H1 (cell line): ENCODE results near the gene MRM2. TPM values are rescaled to one million over a fixed set of nuclear protein-coding genes. Genes with fewer than 3 reads are reported as not detected.
A peak's percentile ranks its signal among the peaks of the same experiment; 100 is the strongest.

Experiments
- CTCF ChIA-PET: fragments of 300-600 bp; sonication (Branson Sonifier 250); formaldehyde crosslinking; loops from one replicate; lab custom pipeline; 2021; ENCODE audit not compliant: partially characterized antibody; lab: Charles Lee
- POLR2A ChIA-PET: fragments of 300-600 bp; sonication (Branson Sonifier 250); formaldehyde crosslinking; loops from one replicate; lab custom pipeline; 2021; ENCODE audit warnings: inconsistent platforms; ENCODE audit not compliant: partially characterized antibody; lab: Charles Lee
- DNase-seq, 2 experiments: peaks; one replicate each; pipeline versions ENCODE4 v3.0.0 to v3.0.0-alpha.2; 2010 to 2022; ENCODE audit warnings: low spot score in 2 of 2, low read depth in 1 of 2, mixed read lengths in 1 of 2
- FAIRE-seq: peaks from 2 replicates; lab custom pipeline; 2011; peaks lifted over from hg19 to GRCh38; lab: Jason Lieb, UNC
- H2AFZ ChIP-seq: 2 replicates; pipeline ENCODE4 v1.8.1; 2012; ENCODE audit warnings: low read length, inconsistent platforms
- H2AK5ac ChIP-seq: 2 replicates; pipeline ENCODE4 v1.6.1; 2013; ENCODE audit warnings: low read depth, low read length
- H2BK120ac ChIP-seq: replicated peaks from 2 replicates; pipeline ENCODE3; 2013; ENCODE audit warnings: low read depth, low read length, inconsistent platforms
- H2BK12ac ChIP-seq: 2 replicates; pipeline ENCODE4 v1.6.1; 2013; ENCODE audit warnings: low read depth, low read length
- H2BK15ac ChIP-seq: 2 replicates; pipeline ENCODE4 v1.6.1; 2013; ENCODE audit warnings: low read length
- H2BK20ac ChIP-seq: 2 replicates; pipeline ENCODE4 v1.6.1; 2013; ENCODE audit warnings: low read length
- H2BK5ac ChIP-seq: 2 replicates; pipeline ENCODE4 v1.6.1; 2013; ENCODE audit warnings: low read depth, low read length
- H3K14ac ChIP-seq: 2 replicates; pipeline ENCODE4 v1.6.1; 2013; ENCODE audit warnings: inconsistent platforms; ENCODE audit not compliant: insufficient read length
- H3K18ac ChIP-seq: 2 replicates; pipeline ENCODE4 v1.6.1; 2013; ENCODE audit warnings: low read length; ENCODE audit errors: extremely low read depth
- H3K23ac ChIP-seq: 2 replicates; pipeline ENCODE4 v1.6.1; 2013; ENCODE audit warnings: inconsistent platforms; ENCODE audit not compliant: insufficient read length
- H3K23me2 ChIP-seq: 2 replicates; pipeline ENCODE4 v1.6.1; 2013; ENCODE audit warnings: low read depth, low read length
- H3K27ac ChIP-seq: 2 replicates; pipeline ENCODE4 v1.6.1; 2011; ENCODE audit warnings: low read depth, low read length, inconsistent platforms
- H3K27me3 ChIP-seq, 4 experiments: replicated peaks in 1 of 4; 1 replicate in 1 of 4; 2 replicates in 3 of 4; pipeline versions ENCODE4 v1.6.1 to v1.8.1; 2011 to 2013; ENCODE audit warnings: low read length in 3 of 4, mild to moderate bottlenecking in 3 of 4, inconsistent platforms in 2 of 4, mixed read lengths in 2 of 4, moderate library complexity in 1 of 4; ENCODE audit not compliant: control insufficient read depth in 3 of 4, insufficient read depth in 3 of 4; ENCODE audit errors: extremely low read depth in 1 of 4
- H3K36me3 ChIP-seq, 4 experiments: 2 replicates each; pipeline versions ENCODE4 v1.6.1 to v1.8.1; 2011 to 2013; ENCODE audit warnings: mild to moderate bottlenecking in 4 of 4, low read length in 3 of 4, moderate library complexity in 2 of 4, control low read depth in 1 of 4, inconsistent platforms in 1 of 4; ENCODE audit not compliant: insufficient read depth in 4 of 4, control insufficient read depth in 2 of 4
- H3K4ac ChIP-seq: replicated peaks from 2 replicates; pipeline ENCODE3; 2013; ENCODE audit warnings: low read length, low read depth, mixed read lengths, inconsistent platforms; ENCODE audit not compliant: insufficient read length
- H3K4me1 ChIP-seq, 4 experiments: replicated peaks in 1 of 4; 1 replicate in 1 of 4; 2 replicates in 3 of 4; pipeline versions ENCODE4 v1.6.1 to v1.8.1; 2011 to 2013; ENCODE audit warnings: low read length in 3 of 4, inconsistent platforms in 2 of 4, mixed read lengths in 1 of 4; ENCODE audit not compliant: insufficient read depth in 4 of 4, control insufficient read depth in 3 of 4
- H3K4me2 ChIP-seq, 2 experiments: 2 replicates each; pipeline versions ENCODE4 v1.6.1 to v1.8.1; 2011 to 2013; ENCODE audit warnings: low read depth in 2 of 2, low read length in 2 of 2, control low read depth in 1 of 2, inconsistent platforms in 1 of 2, mild to moderate bottlenecking in 1 of 2; ENCODE audit not compliant: insufficient read depth in 1 of 2
- H3K4me3 ChIP-seq, 4 experiments: fragments of 200-600, 300-600 bp in 1 of 4; sonication (generic), shearing (Covaris generic), sonication (Bioruptor Twin) in 1 of 4; 2 replicates each; pipeline versions ENCODE4 v1.5.1 to v1.8.1; 2011 to 2016; ENCODE audit warnings: low read length in 4 of 4, low read depth in 3 of 4, control low read depth in 2 of 4, inconsistent platforms in 2 of 4, mild to moderate bottlenecking in 2 of 4, mixed read lengths in 1 of 4, moderate library complexity in 1 of 4; ENCODE audit not compliant: insufficient read depth in 2 of 4; ENCODE audit errors: extremely low read depth in 1 of 4
- H3K56ac ChIP-seq: replicated peaks from 2 replicates; pipeline ENCODE3; 2013; ENCODE audit warnings: low read depth, mild to moderate bottlenecking, mixed read lengths, low read length, inconsistent platforms; ENCODE audit not compliant: insufficient read length
- H3K79me1 ChIP-seq: 2 replicates; pipeline ENCODE4 v1.6.1; 2013; ENCODE audit warnings: low read depth, low read length, control low read depth
- H3K79me2 ChIP-seq, 2 experiments: 2 replicates each; pipeline versions ENCODE4 v1.6.1 to v1.8.1; 2012 to 2013; ENCODE audit warnings: low read length in 2 of 2, mild to moderate bottlenecking in 2 of 2, inconsistent platforms in 1 of 2; ENCODE audit not compliant: insufficient read depth in 2 of 2, control insufficient read depth in 1 of 2
- H3K9ac ChIP-seq, 4 experiments: replicated peaks in 1 of 4; 1 replicate in 1 of 4; 2 replicates in 3 of 4; pipeline versions ENCODE4 v1.6.1 to v1.8.1; 2011 to 2013; ENCODE audit warnings: low read depth in 3 of 4, low read length in 3 of 4, control low read depth in 2 of 4, mild to moderate bottlenecking in 2 of 4, moderate library complexity in 2 of 4, inconsistent platforms in 1 of 4; ENCODE audit errors: extremely low read depth in 1 of 4
- H3K9me3 ChIP-seq, 2 experiments: 2 replicates each; pipeline versions ENCODE4 v1.6.1 to v1.8.1; 2012 to 2013; ENCODE audit warnings: mild to moderate bottlenecking in 2 of 2, moderate library complexity in 2 of 2, control low read depth in 1 of 2, inconsistent platforms in 1 of 2, low read depth in 1 of 2, low read length in 1 of 2, mixed read lengths in 1 of 2; ENCODE audit not compliant: insufficient read depth in 2 of 2
- H4K20me1 ChIP-seq, 2 experiments: replicated peaks in 1 of 2; 2 replicates each; pipeline versions ENCODE3 to v1.8.1; 2011 to 2013; ENCODE audit warnings: inconsistent platforms in 2 of 2, low read length in 2 of 2, mild to moderate bottlenecking in 1 of 2; ENCODE audit not compliant: insufficient read depth in 2 of 2, control insufficient read depth in 1 of 2
- H4K5ac ChIP-seq: 2 replicates; pipeline ENCODE4 v1.6.1; 2013; ENCODE audit warnings: low read length, low read depth, mixed read lengths, inconsistent platforms; ENCODE audit not compliant: insufficient read length
- H4K8ac ChIP-seq: 2 replicates; pipeline ENCODE4 v1.8.0; 2013; ENCODE audit warnings: mild to moderate bottlenecking, moderate library complexity, low read length, inconsistent platforms; ENCODE audit not compliant: insufficient read depth; ENCODE audit errors: extremely low read depth
- H4K91ac ChIP-seq: replicated peaks from 2 replicates; pipeline ENCODE3; 2013; ENCODE audit warnings: low read length, mixed read lengths, inconsistent platforms; ENCODE audit not compliant: insufficient read length
- MAFK ChIP-seq: IDR thresholded peaks from 2 replicates; pipeline ENCODE4 v1.6.1; 2012; ENCODE audit warnings: low read depth, mild to moderate bottlenecking, improper control_type of control experiment, low read length
- PHF8 ChIP-seq: fragments of 200-600 bp; sonication (generic); conservative IDR thresholded peaks from 2 replicates; pipeline ENCODE4 v1.7.1; 2012; ENCODE audit warnings: low read depth, mild to moderate bottlenecking, inconsistent platforms, low read length, moderate library complexity
- RAD21 ChIP-seq, 2 experiments: IDR thresholded peaks in 1 of 2; conservative IDR thresholded peaks in 1 of 2; 2 replicates each; pipeline ENCODE4 v1.6.1; 2011; ENCODE audit warnings: low read depth in 2 of 2, low read length in 2 of 2, improper control_type of control experiment in 1 of 2, inconsistent platforms in 1 of 2, mild to moderate bottlenecking in 1 of 2, moderate library complexity in 1 of 2
- SP1 ChIP-seq: IDR thresholded peaks from 2 replicates; pipeline ENCODE4 v1.6.1; 2011; ENCODE audit warnings: low read depth, low read length
- TEAD4 ChIP-seq: IDR thresholded peaks from 2 replicates; pipeline ENCODE4 v1.6.1; 2012; ENCODE audit warnings: low read depth, low read length, inconsistent platforms, mixed read lengths
- WGBS, 2 experiments: shearing (Covaris generic) in 1 of 2; methylation state at CpG; one replicate each; pipeline versions ENCODE4 v1.1.6 to v1.1.7; 2013 to 2015; ENCODE audit warnings: low lambda C conversion rate in 2 of 2, mixed read lengths in 2 of 2, inconsistent platforms in 1 of 2, low coverage in 1 of 2, missing lambda C conversion rate in 1 of 2; ENCODE audit not compliant: insufficient replicate concordance in 2 of 2, insufficient coverage in 1 of 2, insufficient read length in 1 of 2; ENCODE audit errors: extremely low coverage in 1 of 2, missing lambda C conversion rate in 1 of 2; 5-methylcytosine and 5-hydroxymethylcytosine counted together
- polyA plus RNA-seq, 7 experiments: library from polyadenylated mRNA; depleted of rRNA in 3 of 7; stranded (reverse) in 5 of 7; unstranded in 2 of 7; fragments of >200 nt in 5 of 7; fragments of 200-250 nt in 2 of 7; gene quantifications; 1 replicate in 5 of 7; 2 replicates in 1 of 7; 4 replicates in 1 of 7; pipeline versions ENCODE4 v1.2.1 to v1.2.3, GENCODE V29; 2011 to 2013; ENCODE audit warnings: missing spikeins in 2 of 7, mixed read lengths in 2 of 7
- total RNA-seq: library from RNA; stranded (reverse); fragmentation: NEBNext Ultra II Directional; extraction: Animal tissue kit (Norgen Biotek cat#: 25700); gene quantifications from 2 replicates; pipeline ENCODE4 v1.2.1, GENCODE V29; 2021
- TF ChIP-seq, protein P1 (sequence below): IDR thresholded peaks from 2 replicates; pipeline ENCODE4 v1.6.1; 2012; ENCODE audit warnings: inconsistent platforms

Gene MRM2
- total and polyA plus RNA-seq, 2 of the 8 experiments (the other 6 are each of a cell fraction or from before 2014, with no cell fraction given), result 17.2 to 38.6 TPM

DNA sequence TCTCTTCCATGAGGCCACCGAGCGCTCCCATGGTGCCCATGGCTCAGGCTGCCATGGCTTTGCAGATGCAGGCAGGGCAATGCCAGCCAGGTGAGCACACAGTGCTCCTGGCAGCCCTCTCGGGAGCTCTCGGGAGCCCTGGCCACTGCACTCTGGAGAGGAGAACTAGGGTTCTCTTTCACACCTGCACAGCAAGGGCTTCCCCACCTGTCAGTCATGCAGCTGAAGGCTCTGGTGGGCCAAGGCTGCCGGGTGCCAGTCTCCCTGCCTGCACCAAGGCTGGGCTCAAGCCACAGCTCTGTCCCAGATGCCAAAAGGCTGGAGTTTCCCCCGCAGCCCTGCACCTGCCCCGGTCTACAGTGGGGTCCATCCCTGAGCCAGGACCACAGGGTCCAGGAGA, 32.7 kb upstream of the MRM2 start:
- H2BK120ac ChIP-seq, result no peak overlapping the region
- no peak for DNase-seq
- H2BK15ac ChIP-seq, result no peak overlapping the region
- no peak overlapping the region for H2AK5ac ChIP-seq
- H2AFZ ChIP-seq, result no peak overlapping the region
- H3K4me2 ChIP-seq, result no peak overlapping the region
- CTCF ChIA-PET, result interaction anchor here (0.8 to 1.6 kb wide), 6 partner anchors 11 to 43 kb away, joined by 3 to 9 read pairs (median 4); no protein-coding TSS in a partner anchor
- H3K18ac ChIP-seq, result no peak overlapping the region
- no peak overlapping the region for H3K56ac ChIP-seq
- H3K23me2 ChIP-seq, result no peaks in the 10 kb centered on the region
- 94% methylated on average over 7 of the region's 7 CpGs; no CpG with 5 or more reads in 1 of the 2 experiments for WGBS, 2 experiments
- no peak for FAIRE-seq
- 0 out of 2 replicates have a peak overlapping the region, but pooled peaks have one; percentile 52 for H2BK5ac ChIP-seq
- H3K9me3 ChIP-seq, result no peaks in the 10 kb centered on the region
- H3K4me1 ChIP-seq, result peaks cover 0 to 9% (median 3%) of the 10 kb centered on the region in 4 experiments; a peak in 6 of 7 replicates
- H4K20me1 ChIP-seq, result peaks cover 1 to 2% of the 10 kb centered on the region in 2 experiments
- no peaks in the 10 kb centered on the region for H3K27me3 ChIP-seq
- peaks cover 0 to 10% (median 3%) of the 10 kb centered on the region in 4 experiments; a peak in 1 of 8 replicates for H3K36me3 ChIP-seq
- no peaks in the 10 kb centered on the region; the same call in 1 of the 2 replicates for H3K79me1 ChIP-seq
- H3K14ac ChIP-seq, result no peak overlapping the region
- H2BK20ac ChIP-seq, result no peak overlapping the region
- H3K4ac ChIP-seq, result no peak overlapping the region
- no peak overlapping the region for H3K4me3 ChIP-seq
- H3K9ac ChIP-seq, result no peak overlapping the region
- no peaks in the 10 kb centered on the region; a peak in 1 of 4 replicates for H3K79me2 ChIP-seq
- POLR2A ChIA-PET, result interaction anchor here (1.1 to 1.7 kb wide), 4 partner anchors 23 to 81 kb away, joined by 4 to 7 read pairs (median 6); partner anchors contain the start of gene EIF3B
- TF ChIP-seq RAD21 (IDR thresholded peaks at IDR 0.05 in 1 of 2, conservative IDR thresholded peaks at IDR 0.05 in 1 of 2; ENCODE audit: low read depth in 2 of 2, low read length in 2 of 2) (no peak), PHF8 (no peak), MAFK (no peak), SP1 (no peak), TEAD4 (no peak)
- TF ChIP-seq, protein P1, sequence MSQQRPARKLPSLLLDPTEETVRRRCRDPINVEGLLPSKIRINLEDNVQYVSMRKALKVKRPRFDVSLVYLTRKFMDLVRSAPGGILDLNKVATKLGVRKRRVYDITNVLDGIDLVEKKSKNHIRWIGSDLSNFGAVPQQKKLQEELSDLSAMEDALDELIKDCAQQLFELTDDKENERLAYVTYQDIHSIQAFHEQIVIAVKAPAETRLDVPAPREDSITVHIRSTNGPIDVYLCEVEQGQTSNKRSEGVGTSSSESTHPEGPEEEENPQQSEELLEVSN, result no peak
- no peak overlapping the region for H4K91ac ChIP-seq
- H3K27ac ChIP-seq, result no peak overlapping the region
- H3K23ac ChIP-seq, result no peak overlapping the region
- no peak overlapping the region for H4K5ac ChIP-seq
- peak overlapping the region; percentile 68; the same call in 1 of the 2 replicates for H4K8ac ChIP-seq
- no peak overlapping the region for H2BK12ac ChIP-seq
